ENCODE data around the gene DLGAP3.
"Not testable (repeated sequence)": the region's sequence is repeated elsewhere in the genome, so short reads cannot be mapped to it uniquely, and the experiment has no call there.

Gene DLGAP3

DNA sequence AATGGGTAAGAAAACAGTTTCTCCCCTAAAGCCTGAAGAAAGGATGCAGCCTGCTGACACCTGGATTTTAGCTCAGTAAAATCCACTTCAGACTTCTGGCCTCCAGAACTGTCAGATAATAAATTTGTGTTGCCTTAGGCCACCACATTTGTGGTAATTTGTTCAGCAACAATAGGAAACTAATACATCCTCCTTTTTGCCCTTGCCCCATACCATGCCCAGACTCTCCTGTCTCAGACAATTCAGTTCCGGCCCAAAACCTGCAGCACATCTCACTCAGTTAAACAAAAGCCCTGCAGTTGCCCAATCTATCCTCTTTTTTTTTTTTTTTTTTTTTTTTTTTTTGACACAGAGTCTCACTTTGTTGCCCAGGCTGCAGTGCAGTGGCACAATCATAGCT is 95.7 kb downstream of the DLGAP3 start:
- no peak for DNase-seq (ENCODE audit: low read depth in 2 of 2)

DNA sequence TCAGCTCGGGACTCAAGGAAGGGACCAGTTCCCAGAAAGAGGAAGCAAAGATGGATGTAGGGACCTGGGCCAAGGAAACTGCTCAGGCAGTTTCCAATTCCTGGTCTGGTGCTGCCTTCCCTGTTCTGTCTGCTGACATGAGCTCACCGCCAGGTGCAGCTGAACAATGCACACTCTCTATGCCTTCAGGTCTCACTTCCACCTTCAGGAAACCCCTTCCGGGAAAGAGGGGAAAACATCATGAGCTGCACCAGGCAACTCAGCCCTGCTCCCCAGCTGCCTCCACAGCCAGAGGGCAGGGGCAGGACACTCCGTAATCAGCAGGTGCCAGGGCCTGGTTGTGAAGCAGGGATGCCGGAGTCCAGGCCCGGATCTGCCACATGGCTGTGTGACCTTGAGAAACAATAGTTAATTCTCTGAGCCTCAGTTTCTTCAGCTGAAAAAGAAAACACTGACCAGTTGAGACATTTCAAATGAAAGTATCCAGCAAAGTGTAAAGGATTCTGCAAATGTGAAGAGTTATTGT is 97.7 kb downstream of the DLGAP3 start:
- DNase-seq (ENCODE audit: low read depth in 2 of 2) = no peak

DNA sequence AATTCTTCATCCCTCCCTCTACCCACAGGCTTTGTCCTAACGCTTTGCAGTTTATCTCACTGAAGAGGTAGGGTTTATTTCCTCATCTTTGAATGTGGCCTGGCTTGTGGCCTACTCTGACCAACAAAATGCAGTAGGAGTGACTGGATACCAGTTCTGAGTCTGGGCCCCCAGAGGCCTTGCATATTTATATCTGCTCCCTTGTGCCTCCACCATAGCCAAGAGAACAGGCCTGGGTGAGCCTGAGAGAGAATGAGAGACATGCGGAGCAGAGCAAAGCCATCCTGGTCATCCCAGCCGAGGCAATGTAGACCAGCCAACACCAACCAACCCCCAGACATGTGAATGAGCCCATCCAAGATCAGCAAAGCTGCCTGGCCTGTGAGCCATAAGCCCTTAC is 100.2 kb downstream of the DLGAP3 start:
- no peak for DNase-seq (ENCODE audit: low read depth in 2 of 2)

DNA sequence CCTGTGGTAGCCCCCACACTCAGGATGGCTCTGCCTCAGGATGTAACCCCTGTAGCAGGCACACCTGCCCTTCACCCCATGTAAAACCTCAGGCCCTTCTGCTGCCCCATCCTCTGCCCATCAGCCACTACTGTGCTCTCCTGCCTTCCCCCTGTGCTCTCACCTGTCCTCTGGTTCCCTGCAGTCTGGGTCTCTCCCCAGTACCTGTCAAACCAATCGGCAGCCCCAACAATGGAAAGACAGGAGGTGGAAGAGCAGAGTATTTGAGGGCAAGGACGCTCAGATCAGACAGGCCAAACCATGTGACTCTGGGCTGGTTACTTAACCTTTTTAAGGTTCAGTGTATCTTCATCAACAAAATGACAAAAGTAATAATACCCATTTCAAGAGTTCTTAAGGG is 100.8 kb downstream of the DLGAP3 start:
- no peak for DNase-seq (ENCODE audit: low read depth in 2 of 2)

DNA sequence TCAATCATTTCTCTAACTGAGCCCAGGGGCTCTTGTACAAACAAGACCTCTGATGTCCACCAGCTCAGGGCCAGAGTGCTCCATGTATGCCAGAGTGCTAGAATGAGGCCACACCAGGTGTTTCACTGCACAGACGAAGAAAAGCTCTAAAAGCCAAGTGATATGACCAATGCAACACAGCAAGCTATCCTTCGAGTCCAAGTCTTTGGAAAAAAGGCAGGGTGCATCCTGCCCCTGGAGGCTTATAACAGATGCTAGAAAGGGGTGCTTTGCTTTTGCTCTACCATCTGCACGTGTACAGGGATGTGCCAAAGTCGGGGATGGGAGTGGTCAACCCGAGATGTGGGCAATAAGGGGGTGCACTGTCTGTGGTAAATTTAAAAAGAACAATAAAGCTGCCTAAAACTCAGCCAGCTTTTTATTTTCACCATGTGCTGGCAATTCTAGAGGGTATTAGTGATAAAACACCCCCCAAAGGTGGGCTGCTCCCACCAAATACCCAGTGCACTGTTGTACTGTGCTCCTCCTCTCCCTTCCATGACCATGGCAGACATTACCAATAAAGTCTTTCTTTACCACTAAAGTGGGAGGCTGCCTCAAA is 102.0 kb downstream of the DLGAP3 start:
- no peak for DNase-seq (ENCODE audit: low read depth in 2 of 2)

DNA sequence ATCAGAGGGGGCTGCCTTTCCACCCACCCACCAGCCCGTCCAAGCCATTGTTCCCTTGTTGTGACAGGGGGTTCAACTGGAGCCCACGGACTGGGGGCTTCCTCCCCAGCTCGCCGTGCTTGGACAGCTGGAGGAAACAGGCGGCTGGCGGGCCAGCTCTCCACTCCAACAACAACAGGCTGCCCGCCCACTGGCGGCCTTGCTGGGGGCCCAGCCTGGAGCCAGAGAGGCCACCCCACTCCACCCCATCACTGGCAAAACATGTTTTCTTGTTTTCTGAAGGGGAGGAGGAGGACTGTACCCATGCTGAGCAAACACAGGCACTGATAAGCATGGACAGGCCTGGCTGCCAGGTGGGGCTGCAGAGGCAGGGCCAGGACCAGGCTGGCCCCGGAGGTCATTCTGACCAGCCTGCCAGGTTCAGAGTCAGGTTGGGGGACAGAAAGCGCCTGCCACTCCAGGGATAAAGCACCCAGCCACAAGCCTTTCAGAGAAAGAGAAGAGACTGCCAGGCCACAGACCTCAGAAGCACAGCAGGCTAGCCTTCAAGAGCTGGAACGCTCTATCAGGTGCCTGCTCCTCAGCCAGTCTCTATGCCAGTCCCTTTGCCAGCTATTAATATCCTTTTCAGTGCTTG is 103.9 kb downstream of the DLGAP3 start:
- DNase-seq (ENCODE audit: low read depth in 2 of 2) = no peak

DNA sequence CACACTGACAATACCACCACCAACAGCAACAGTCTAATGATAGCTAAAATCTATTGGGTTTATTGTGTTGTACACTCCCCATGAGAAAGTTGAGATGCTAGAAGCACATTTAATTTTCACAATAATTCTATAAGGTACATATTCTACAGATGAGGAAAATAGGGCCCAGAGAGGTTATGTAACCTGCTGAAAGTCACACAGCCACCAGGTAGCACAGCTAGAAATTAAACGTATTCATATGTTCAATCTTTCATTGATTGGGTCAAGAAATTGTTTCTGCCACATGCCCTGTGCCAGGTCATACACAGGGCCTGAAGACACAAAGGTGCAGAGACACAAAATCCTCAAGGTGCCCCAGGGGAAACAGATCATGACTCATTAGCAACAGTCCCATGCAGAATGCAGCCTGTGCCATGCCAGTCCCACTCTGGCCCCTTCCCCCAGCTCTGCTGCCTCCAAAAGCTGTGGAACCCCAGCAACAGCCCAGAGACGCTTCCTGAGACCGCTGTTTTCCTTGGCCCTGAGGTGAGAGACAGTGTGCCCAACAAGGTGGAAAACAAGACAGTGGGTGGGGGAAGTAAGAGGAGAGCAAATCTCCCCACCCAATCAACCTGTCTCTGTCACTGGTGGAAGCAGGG is 104.5 kb downstream of the DLGAP3 start:
- DNase-seq (ENCODE audit: low read depth in 2 of 2) = no peak

DNA sequence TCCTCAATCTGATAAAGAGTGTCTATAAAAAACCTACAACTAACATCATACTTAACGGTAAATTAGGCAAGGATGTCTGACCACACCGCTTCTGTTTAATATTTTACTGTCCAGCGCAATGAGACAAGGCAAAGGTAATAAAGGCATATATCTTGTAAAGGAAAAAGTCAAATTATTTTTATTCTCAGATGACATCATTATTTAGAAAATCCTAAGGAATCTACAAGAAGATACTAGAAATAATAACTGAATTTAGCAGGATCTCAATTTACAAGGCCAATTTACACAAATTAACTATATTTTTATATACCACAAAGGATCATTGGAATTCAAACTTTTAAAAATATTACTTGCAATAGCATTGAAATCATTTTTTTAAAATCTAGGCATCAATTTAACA is 107.2 kb downstream of the DLGAP3 start:
- DNase-seq (ENCODE audit: low read depth in 2 of 2) = no peak

DNA sequence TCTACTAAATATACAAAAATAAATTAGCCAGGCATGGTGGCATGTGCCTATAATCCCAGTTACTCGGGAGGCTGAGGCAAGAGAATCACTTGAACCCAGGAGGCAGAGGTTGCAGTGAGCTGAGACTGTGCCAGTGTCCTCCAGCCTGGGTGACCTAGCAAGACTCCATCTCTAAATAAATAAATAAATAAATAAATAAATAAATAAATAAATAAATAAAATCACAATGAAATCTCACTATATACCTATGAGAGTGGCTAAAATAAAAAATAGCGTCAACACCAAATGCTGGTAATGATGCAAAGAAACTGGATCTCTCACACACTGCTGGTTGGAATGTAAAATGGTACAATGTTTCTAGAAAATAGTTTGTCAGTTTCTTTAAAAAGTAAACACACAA is 110.6 kb downstream of the DLGAP3 start:
- DNase-seq (ENCODE audit: low read depth in 2 of 2) = not testable (repeated sequence)

DNA sequence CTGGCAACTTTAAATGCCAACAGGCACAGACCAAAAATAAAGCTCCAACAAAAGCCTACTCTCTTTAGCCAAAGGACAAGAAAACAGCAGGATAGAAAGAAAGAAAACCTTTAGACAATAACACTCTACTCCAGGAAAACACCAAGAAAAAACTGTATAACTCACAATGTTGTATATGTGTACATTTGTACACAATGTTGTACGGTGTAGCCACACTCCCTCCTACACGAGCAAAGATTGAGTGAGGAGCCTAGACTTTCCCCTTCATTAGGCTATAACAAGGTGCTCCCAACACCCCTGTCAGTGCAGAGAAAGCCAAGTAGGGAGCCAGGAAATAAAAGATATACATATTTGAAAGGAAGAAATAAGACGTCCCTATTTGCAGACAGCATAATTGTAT is 112.7 kb downstream of the DLGAP3 start:
- no peak for DNase-seq (ENCODE audit: low read depth in 2 of 2)

DNA sequence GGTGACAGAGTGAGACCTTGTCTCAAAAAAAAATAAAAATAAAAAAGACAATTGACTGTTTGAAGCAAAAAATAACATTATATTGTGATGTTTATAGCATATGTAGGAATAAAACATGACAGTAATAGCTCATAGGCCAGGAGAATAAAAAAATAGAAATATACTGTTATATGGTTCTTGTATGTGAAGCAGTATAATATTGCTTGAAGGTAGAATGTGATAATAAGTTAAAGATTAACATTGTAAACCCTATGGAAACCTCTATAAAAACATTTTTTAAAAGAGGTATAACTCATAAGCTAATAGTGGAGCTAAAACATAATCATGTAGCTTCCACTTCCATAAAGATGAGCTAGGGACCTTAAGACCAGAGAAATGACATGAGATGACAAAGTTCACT is 113.1 kb downstream of the DLGAP3 start:
- no peak for DNase-seq (ENCODE audit: low read depth in 2 of 2)

Measured in stimulated activated CD4-positive, alpha-beta T cell treated with anti-CD3 and anti-CD28 coated beads, Interleukin-15, amount 100 ng/mL, for 48 hours (primary cell).